Uterus (tissue), 2 donors: ENCODE data around the gene SCGB1D4.
"Not testable (repeated sequence)": the region's sequence is repeated elsewhere in the genome, so short reads cannot be mapped to it uniquely, and the experiment has no call there.

ENCODE experiments used
- CTCF ChIP-seq, 4 experiments: fragments of 200-600 bp in 2 of 4; fragments of 450-650 bp in 2 of 4; sonication (generic) in 2 of 4; IDR thresholded peaks; one replicate each; pipeline ENCODE4 v1.5.1; 2016 to 2019; ENCODE audit warnings: antibody characterized with exemption in 4 of 4, mild to moderate bottlenecking in 2 of 4, moderate library complexity in 1 of 4
- POLR2A ChIP-seq, 2 donors: fragments of 450-650 bp; IDR thresholded peaks; one replicate each; pipeline ENCODE4 v1.6.1; 2016; ENCODE audit warnings: antibody characterized with exemption in 2 of 2, mild to moderate bottlenecking in 1 of 2, moderate library complexity in 1 of 2

DNA sequence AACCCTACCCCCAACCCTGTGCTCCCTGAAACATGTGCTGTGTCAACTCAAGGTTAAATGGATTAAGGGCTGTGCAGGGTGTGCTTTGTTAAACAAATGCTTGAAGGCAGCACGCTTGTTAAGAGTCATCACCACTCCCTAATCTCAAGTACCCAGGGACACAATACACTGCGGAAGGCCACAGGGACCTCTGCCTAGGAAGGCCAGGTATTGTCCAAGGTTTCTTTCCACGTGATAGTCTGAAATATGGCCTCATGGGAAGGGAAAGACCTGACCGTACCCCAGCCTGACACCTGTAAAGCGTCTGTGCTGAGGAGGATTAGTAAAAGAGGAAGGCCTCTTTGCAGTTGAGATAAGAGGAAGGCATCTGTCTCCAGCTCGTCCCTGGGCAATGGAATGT, 27.8 kb upstream of the SCGB1D4 start:
- not testable (repeated sequence) for TF ChIP-seq POLR2A, CTCF (IDR thresholded peaks at IDR 0.05)
